GM21619 (cell line): ENCODE results near the gene HSPD1.

Experiments used
- ATAC-seq: cut with Tn5 transposase; IDR thresholded peaks from one replicate; pipeline ENCODE4 v1.9.1; 2021; ENCODE audit not compliant: unreplicated experiment

Gene HSPD1

DNA sequence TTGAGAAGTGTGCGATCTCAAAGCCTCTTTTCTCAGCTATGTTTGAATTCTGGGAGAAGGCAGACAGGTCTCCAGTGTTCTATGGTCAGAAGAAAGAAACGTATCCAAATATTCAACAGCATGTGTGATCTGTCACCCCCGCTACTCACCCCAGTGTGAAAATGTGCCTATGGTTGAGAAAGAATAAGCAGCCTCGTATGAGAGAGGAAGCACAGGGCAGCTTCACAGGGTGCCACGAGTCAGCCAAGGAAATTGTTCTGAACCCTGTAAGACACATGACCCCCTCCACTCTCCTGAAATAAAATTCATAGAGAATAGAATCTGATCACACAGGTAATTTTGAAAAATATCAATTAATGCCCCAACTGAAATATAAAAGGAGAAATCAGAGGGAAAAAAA, 56.8 kb downstream of the HSPD1 start:
- ATAC-seq: no peak

DNA sequence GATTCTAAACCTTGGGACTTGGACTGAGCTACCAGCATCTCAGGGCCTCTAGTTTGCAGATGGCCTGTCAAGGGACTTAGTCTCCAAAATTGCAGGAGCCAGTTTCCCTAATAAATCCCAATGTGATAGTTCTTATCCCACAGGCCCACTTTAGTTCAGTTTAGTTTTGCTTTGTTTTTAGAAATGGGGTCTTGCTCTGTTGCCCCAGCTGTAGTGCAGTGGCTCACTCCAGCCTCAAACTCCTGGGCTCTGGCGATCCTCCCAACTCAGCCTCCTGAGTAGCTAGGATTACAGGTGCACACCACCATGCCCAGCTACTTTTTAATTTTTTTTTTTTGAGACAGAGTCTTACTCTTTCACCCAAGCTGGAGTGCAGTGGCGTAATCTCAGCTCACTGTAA, 62.3 kb downstream of the HSPD1 start:
- no peak for ATAC-seq
